Measurements from ENCODE around the gene ZNF236.

GRCh38 chr18:76860411-76860810 lies 38.1 kb downstream of the ZNF236 start:
- TF ChIP-seq POLR2A (IDR thresholded peaks at IDR 0.05) (no peak), CTCF (IDR thresholded peaks at IDR 0.05) (no peak)
